ENCODE measurements around the gene TUBG2.
"Not testable (repeated sequence)": the region's sequence is repeated elsewhere in the genome, so short reads cannot be mapped to it uniquely, and the experiment has no call there.

TUBG2 gene

DNA sequence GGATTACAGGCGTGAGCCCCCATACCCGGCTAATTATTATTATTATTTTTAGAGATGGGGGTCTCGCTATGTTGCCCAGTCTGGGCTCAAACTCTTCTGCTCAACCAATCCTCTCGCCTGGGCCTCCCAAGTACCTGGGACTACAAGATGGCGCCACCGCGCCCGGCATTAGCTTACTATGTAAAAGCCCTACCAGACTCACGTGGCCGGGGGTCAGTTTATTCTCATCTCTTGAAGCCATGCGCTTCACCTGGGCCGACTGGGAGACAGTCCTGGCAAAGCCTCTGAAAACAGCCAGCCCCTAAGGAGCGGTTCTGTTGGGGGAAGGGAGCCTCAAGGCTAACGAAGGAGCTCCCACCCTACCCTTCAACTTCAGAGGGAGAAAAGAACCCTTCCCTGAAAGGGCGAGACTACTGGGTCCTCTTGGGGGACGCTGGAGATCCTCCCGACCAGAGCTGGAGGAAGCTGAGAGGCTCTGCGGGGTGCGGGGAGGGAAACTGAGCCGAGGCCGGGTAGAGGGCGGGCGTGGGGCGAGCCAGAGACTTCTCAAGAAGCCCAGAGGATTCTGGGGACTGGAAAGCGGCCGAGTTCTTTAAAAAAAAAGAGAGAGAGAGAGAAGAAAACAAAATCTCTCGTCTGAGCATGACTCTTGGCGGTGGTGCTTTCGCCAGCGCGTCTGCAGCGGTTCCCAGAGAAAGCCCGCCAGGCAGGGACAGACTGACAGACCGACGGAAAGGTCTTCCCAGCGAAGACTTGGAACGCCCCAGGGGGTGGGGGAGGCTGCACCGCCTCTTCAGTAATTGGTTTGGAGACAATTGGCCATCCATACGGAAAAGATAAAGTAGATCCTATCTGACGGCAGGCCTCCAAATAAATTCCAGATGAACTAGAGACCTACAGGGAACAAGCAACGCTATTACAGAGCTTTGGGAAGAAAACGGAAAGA lies 5.6 kb upstream of the TUBG2 start:
- no peak for DNase-seq (ENCODE audit: low read depth)
- H3K4me3 ChIP-seq (ENCODE audit: low read depth, low read length) = no peak overlapping the region
- TF ChIP-seq POLR2A (IDR thresholded peaks at IDR 0.05; ENCODE audit: extremely low read depth, insufficient read length) (no peak), MAX (IDR thresholded peaks at IDR 0.05; ENCODE audit: low read depth, low read length) (no peak), CTCF (IDR thresholded peaks at IDR 0.05; ENCODE audit: low read depth, low read length) (no peak), MYC (IDR thresholded peaks at IDR 0.05; ENCODE audit: low read depth, low read length) (no peak)

DNA sequence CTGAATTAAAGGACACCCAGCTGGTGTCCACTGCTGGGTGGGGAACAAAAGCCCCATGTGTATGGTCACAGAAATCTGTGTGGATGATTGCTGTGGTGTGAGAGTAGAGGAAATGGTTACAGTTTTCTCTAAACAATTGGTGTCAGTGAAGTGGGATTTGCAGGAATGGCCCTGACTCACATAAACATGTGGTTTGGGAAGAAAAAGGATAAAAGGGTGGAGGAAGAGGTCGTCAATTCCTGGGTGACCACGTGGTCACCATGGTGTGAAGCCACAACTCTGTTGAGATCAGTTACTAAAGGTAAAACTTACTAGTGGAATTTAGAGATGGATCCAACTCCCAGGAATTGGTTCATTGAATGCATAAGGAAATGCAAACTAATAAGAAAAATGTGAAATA lies 3.6 kb upstream of the TUBG2 start:
- TF ChIP-seq CTCF (IDR thresholded peaks at IDR 0.05; ENCODE audit: low read depth, low read length) (no peak), POLR2A (IDR thresholded peaks at IDR 0.05; ENCODE audit: extremely low read depth, insufficient read length) (no peak), MYC (IDR thresholded peaks at IDR 0.05; ENCODE audit: low read depth, low read length) (no peak), MAX (IDR thresholded peaks at IDR 0.05; ENCODE audit: low read depth, low read length) (no peak)
- no peak for DNase-seq (ENCODE audit: low read depth)
- H3K4me3 ChIP-seq (ENCODE audit: low read depth, low read length) = no peak overlapping the region

GRCh38 chr17:42657824-42658588 lies 1.1 kb upstream of the TUBG2 start:
- no peak overlapping the region for H3K4me3 ChIP-seq (ENCODE audit: low read depth, low read length)
- TF ChIP-seq MYC (IDR thresholded peaks at IDR 0.05; ENCODE audit: low read depth, low read length) (no peak), CTCF (IDR thresholded peaks at IDR 0.05; ENCODE audit: low read depth, low read length) (no peak), MAX (IDR thresholded peaks at IDR 0.05; ENCODE audit: low read depth, low read length) (no peak), POLR2A (IDR thresholded peaks at IDR 0.05; ENCODE audit: extremely low read depth, insufficient read length) (no peak)
- DNase-seq (ENCODE audit: low read depth) = no peak

DNA sequence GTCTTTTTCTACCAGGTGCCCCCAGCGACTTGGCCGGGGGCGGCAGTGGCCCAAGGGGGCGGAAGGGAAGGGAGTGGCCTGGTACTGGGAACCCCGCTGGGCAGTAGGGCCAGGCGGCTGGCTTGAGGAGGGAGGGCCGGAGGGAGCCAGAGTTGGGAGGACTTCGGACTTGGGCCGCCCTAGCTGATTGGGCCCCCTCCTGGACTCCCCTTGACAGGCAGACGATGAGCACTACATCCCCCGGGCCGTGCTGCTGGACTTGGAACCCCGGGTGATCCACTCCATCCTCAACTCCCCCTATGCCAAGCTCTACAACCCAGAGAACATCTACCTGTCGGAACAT lies 819 bp downstream of the TUBG2 start:
- not testable (repeated sequence) for DNase-seq (ENCODE audit: low read depth); H3K4me3 ChIP-seq (ENCODE audit: low read depth, low read length)

DNA sequence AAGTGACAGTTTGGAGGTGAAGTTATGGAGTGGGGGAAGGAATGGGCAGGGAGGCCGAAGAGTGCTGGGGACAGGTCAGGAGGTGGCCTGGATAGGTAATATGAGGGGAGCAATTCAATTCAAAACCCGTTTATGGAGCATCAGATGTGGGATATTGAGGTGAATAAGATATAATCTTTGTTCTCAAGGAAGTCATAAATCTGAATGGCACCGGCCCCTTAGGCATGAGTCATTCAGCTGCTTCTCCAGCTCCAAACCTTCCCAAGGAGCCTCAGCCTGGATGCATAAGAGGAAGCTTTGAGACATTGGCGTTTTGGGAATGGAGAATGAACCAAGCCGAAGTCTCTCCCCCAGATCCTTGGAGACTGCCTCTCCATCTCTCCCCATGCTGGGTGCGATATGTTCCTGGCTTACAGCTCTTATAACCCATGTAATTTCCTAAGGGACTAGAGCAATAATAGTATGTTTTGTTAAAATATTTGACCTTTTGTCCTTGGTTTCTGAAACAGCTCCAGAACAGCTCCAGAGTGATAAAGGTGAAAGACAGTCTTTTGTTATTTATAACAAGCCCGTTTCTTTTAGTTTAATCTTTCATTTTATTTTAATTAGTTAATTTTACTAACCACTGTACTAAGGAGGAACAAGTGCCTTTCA lies 1.7 kb downstream of the TUBG2 start:
- H3K4me3 ChIP-seq (ENCODE audit: low read depth, low read length) = no peak overlapping the region
- no peak for DNase-seq (ENCODE audit: low read depth)
- TF ChIP-seq MAX (IDR thresholded peaks at IDR 0.05; ENCODE audit: low read depth, low read length) = no peak
- no peak for TF ChIP-seq POLR2A (IDR thresholded peaks at IDR 0.05; ENCODE audit: extremely low read depth, insufficient read length)
- TF ChIP-seq MYC (IDR thresholded peaks at IDR 0.05; ENCODE audit: low read depth, low read length) = no peak
- no peak for TF ChIP-seq CTCF (IDR thresholded peaks at IDR 0.05; ENCODE audit: low read depth, low read length)

- H3K4me3 ChIP-seq (ENCODE audit: low read depth, low read length) = no peak overlapping the region
- TF ChIP-seq MAX (IDR thresholded peaks at IDR 0.05; ENCODE audit: low read depth, low read length) (no peak), POLR2A (IDR thresholded peaks at IDR 0.05; ENCODE audit: extremely low read depth, insufficient read length) (no peak), CTCF (IDR thresholded peaks at IDR 0.05; ENCODE audit: low read depth, low read length) (no peak), MYC (IDR thresholded peaks at IDR 0.05; ENCODE audit: low read depth, low read length) (no peak)
- no peak for DNase-seq (ENCODE audit: low read depth)
These were observed 6.5 kb downstream of the TUBG2 start for GRCh38 chr17:42665581-42666001.

DNA sequence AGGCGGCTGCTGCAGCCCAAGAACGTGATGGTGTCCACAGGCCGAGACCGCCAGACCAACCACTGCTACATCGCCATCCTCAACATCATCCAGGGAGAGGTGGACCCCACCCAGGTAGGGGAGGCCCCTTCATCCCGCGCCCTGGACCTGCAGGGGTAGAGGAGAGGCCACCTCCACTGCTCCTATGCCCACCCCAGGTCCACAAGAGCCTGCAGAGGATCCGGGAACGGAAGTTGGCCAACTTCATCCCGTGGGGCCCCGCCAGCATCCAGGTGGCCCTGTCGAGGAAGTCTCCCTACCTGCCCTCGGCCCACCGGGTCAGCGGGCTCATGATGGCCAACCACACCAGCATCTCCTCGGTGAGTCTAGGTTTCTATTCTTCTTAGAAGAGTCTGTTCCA lies 7.0 kb downstream of the TUBG2 start:
- H3K4me3 ChIP-seq (ENCODE audit: low read depth, low read length); DNase-seq (ENCODE audit: low read depth): not testable (repeated sequence)
